ENCODE measurements around the gene ALG11.

GRCh38 chr13:51997641-51998330 is 14.4 kb upstream of the ALG11 start:
- TF ChIP-seq, protein P1, sequence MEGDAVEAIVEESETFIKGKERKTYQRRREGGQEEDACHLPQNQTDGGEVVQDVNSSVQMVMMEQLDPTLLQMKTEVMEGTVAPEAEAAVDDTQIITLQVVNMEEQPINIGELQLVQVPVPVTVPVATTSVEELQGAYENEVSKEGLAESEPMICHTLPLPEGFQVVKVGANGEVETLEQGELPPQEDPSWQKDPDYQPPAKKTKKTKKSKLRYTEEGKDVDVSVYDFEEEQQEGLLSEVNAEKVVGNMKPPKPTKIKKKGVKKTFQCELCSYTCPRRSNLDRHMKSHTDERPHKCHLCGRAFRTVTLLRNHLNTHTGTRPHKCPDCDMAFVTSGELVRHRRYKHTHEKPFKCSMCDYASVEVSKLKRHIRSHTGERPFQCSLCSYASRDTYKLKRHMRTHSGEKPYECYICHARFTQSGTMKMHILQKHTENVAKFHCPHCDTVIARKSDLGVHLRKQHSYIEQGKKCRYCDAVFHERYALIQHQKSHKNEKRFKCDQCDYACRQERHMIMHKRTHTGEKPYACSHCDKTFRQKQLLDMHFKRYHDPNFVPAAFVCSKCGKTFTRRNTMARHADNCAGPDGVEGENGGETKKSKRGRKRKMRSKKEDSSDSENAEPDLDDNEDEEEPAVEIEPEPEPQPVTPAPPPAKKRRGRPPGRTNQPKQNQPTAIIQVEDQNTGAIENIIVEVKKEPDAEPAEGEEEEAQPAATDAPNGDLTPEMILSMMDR (conservative IDR thresholded peaks at IDR 0.05; ENCODE audit: low read depth in 2 of 2), result no peak
- no peak for TF ChIP-seq POLR2AphosphoS5 (IDR thresholded peaks at IDR 0.05; ENCODE audit: low read depth)
- no peak for TF ChIP-seq JUNB (IDR thresholded peaks at IDR 0.05; ENCODE audit: unreplicated experiment)
- TF ChIP-seq EZH2 (IDR thresholded peaks at IDR 0.05; ENCODE audit: low read depth, unreplicated experiment), result no peak
- TF ChIP-seq EZH2phosphoT487 (IDR thresholded peaks at IDR 0.05; ENCODE audit: unreplicated experiment), result no peak
